ENCODE data around the gene CNTNAP2. TPM values are rescaled to one million over a fixed set of nuclear protein-coding genes. Genes with fewer than 3 reads are reported as not detected.

Gene CNTNAP2
- total and polyA plus RNA-seq, 2 of the 13 experiments (the other 11 are each of a cell fraction or from before 2014, with no cell fraction given), result 0.40 to 0.42 TPM

DNA sequence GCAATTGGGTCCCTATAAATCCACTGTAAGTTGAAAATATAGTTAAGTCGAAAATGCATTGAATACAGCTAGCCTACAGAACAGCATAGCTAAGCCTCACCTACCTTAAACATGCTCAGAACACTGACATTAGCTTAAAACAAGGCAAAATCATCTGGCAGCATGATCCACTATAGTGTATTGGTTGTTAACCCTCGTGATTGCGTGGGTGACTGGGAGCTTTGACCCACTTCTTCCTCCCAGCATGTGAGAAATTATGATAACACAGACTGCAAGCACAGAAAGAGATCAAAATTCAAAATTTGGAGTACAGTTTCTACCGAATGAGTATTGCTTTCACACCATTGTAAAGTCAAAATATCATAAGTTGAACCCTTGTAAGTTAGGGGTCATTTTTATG, 22.3 kb downstream of the CNTNAP2 start:
- intact Hi-C loops (cut with micrococcal nuclease; ENCODE audit: unreplicated experiment), result no loop called here
- FAIRE-seq (no peak), DNase-seq (ENCODE audit: low spot score) (no peak), ATAC-seq (no peak)
- no peak overlapping the region for H3K9ac ChIP-seq (ENCODE audit: insufficient read depth, low read depth, low read length)
- BruUV-seq (replicated peaks), result no TSS peak
- H3K4me1 ChIP-seq (ENCODE audit: insufficient read depth, low read length), result no peaks in the 10 kb centered on the region
- H3K4me2 ChIP-seq (ENCODE audit: low read depth, low read length), result no peak overlapping the region
- H3K27ac ChIP-seq (ENCODE audit: extremely low read length, insufficient read depth, low read length), result no peak overlapping the region
- ChIA-PET POLR2A (no interaction called here), CTCF (ENCODE audit: low intra/inter-chr PET ratio, low total read pairs) (no interaction called here)
- no peak overlapping the region for H2AFZ ChIP-seq (ENCODE audit: low read length)
- TF ChIP-seq ZIK1 (CRISPR knock-in tag; IDR thresholded peaks at IDR 0.05; ENCODE audit: borderline replicate concordance, low read depth) (no peak), NFE2 (CRISPR knock-in tag; IDR thresholded peaks at IDR 0.05) (no peak), MIER3 (CRISPR knock-in tag; IDR thresholded peaks at IDR 0.05; ENCODE audit: borderline replicate concordance) (no peak), MLLT10 (CRISPR knock-in tag; IDR thresholded peaks at IDR 0.05) (no peak), ZBTB42 (CRISPR knock-in tag; IDR thresholded peaks at IDR 0.05) (no peak), FOXM1 (CRISPR knock-in tag; IDR thresholded peaks at IDR 0.05) (no peak), ZNF615 (CRISPR knock-in tag; IDR thresholded peaks at IDR 0.05; ENCODE audit: borderline replicate concordance) (no peak), PRPF4 (IDR thresholded peaks at IDR 0.05; ENCODE audit: low read depth, low read length, poor library complexity, severe bottlenecking) (no peak), SOX6 (IDR thresholded peaks at IDR 0.05) (no peak), SOX6 (CRISPR knock-in tag; IDR thresholded peaks at IDR 0.05) (no peak), CHCHD3 (CRISPR knock-in tag; IDR thresholded peaks at IDR 0.05) (no peak), ZNF10 (CRISPR knock-in tag; IDR thresholded peaks at IDR 0.05; ENCODE audit: borderline replicate concordance, low read depth) (no peak), RXRA (CRISPR knock-in tag; IDR thresholded peaks at IDR 0.05) (no peak), NFKB2 (CRISPR knock-in tag; IDR thresholded peaks at IDR 0.05; ENCODE audit: borderline replicate concordance) (no peak), GZF1 (CRISPR knock-in tag; IDR thresholded peaks at IDR 0.05) (no peak), ZNF329 (CRISPR knock-in tag; IDR thresholded peaks at IDR 0.05; ENCODE audit: low read depth) (no peak)
- TF ChIP-seq, protein P1, sequence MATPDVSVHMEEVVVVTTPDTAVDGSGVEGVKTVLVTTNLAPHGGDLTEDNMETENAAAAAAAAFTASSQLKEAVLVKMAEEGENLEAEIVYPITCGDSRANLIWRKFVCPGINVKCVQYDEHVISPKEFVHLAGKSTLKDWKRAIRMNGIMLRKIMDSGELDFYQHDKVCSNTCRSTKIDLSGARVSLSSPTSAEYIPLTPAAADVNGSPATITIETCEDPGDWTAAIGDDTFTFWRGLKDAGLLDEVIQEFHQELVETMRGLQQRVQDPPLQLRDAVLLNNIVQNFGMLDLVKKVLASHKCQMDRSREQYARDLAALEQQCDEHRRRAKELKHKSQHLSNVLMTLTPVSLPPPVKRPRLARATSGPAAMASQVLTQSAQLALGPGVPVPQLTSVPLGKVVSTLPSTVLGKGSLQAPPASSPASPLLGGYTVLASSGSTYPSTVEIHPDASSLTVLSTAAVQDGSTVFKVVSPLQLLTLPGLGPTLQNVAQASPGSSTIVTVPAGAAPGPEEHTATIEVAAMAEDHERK (CRISPR knock-in tag; IDR thresholded peaks at IDR 0.05; ENCODE audit: low read depth), result no peak
- TF ChIP-seq, protein P2, sequence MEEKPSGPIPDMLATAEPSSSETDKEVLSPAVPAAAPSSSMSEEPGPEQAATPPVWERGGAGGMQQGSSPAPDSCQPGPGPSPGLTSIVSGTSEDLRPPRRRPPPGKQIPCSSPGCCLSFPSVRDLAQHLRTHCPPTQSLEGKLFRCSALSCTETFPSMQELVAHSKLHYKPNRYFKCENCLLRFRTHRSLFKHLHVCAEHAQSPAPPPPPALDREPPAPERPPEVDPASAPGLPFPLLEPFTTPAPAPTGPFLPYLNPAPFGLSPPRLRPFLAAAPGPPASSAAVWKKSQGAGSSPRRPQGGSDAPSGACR (CRISPR knock-in tag; IDR thresholded peaks at IDR 0.05), result no peak
- H3K4me3 ChIP-seq (replicated peaks in 1 of 3; ENCODE audit: insufficient read depth in 1 of 3, low read depth in 2 of 3, low read length in 3 of 3), result no peak overlapping the region
- 2% methylated on average over 4 of the region's 4 CpGs for WGBS (ENCODE audit: low lambda C conversion rate)
- in situ Hi-C loops (cut with HindIII; ENCODE audit: extremely low pct_ligation_motif_present, low pct_unique_long_range_greater_than_20kb), result no loop called here
- H3K27me3 ChIP-seq (ENCODE audit: control insufficient read depth in 1 of 2, insufficient read depth in 2 of 2, low read length in 2 of 2), result no peaks in the 10 kb centered on the region
- peaks cover 56% of the 10 kb centered on the region for H3K9me3 ChIP-seq (ENCODE audit: low read length)
- no peaks in the 10 kb centered on the region for H3K79me2 ChIP-seq (ENCODE audit: insufficient read depth, low read length)
- no peaks in the 10 kb centered on the region for H4K20me1 ChIP-seq (ENCODE audit: insufficient read depth, low read length)
- no peaks in the 10 kb centered on the region for H3K36me3 ChIP-seq (replicated peaks in 1 of 2; ENCODE audit: control insufficient read depth in 1 of 2, insufficient read depth in 2 of 2, low read length in 2 of 2)
